Middle frontal gyrus (tissue), 1 donor: Measurements from ENCODE around the gene ATE1.
A peak's percentile ranks its signal among the peaks of the same experiment; 100 is the strongest.
"Not testable (repeated sequence)": the region's sequence is repeated elsewhere in the genome, so short reads cannot be mapped to it uniquely, and the experiment has no call there.

Experiments
- DNase-seq: peaks from one replicate; pipeline ENCODE4 v3.0.0-alpha.2; 2015; ENCODE audit warnings: low spot score; ENCODE audit errors: extremely low spot score

ATE1 gene

GRCh38 chr10:121927841-121928527, at the start of gene ATE1:
Gene ATE1 (minus strand): TSS chr10:121928031. CDS start chr10:121927949, 82 bp downstream.
- peak; percentile 91 for DNase-seq

GRCh38 chr10:121976607-121977006, 48.8 kb upstream of the ATE1 start:
- DNase-seq, result no peak

GRCh38 chr10:121975295-121976086, 47.7 kb upstream of the ATE1 start:
- DNase-seq, result no peak

GRCh38 chr10:121974535-121975294, 46.9 kb upstream of the ATE1 start, which contains the start of gene NSMCE4A:
Gene NSMCE4A (minus strand): TSS chr10:121975217. CDS start chr10:121975165, 52 bp downstream.
- DNase-seq, result peak; percentile 54

GRCh38 chr10:121974019-121974534, 46.2 kb upstream of the ATE1 start:
- DNase-seq, result no peak

- DNase-seq, result not testable (repeated sequence)
Observed at GRCh38 chr10:121969086-121969485, 41.3 kb upstream of the ATE1 start.

GRCh38 chr10:121965996-121966395, 38.2 kb upstream of the ATE1 start:
- DNase-seq, result no peak

GRCh38 chr10:121961456-121961855, 33.6 kb upstream of the ATE1 start:
- DNase-seq, result no peak

- no peak for DNase-seq
Observed at GRCh38 chr10:121959671-121960070, 31.8 kb upstream of the ATE1 start.

- DNase-seq, result no peak
Observed at GRCh38 chr10:121956111-121957061, 28.6 kb upstream of the ATE1 start.

- no peak for DNase-seq
Observed at GRCh38 chr10:121952226-121952625, 24.4 kb upstream of the ATE1 start.

- DNase-seq, result no peak
Observed at GRCh38 chr10:121949451-121949850, 21.6 kb upstream of the ATE1 start.

- no peak for DNase-seq
Observed at GRCh38 chr10:121949049-121949448, 21.2 kb upstream of the ATE1 start.

GRCh38 chr10:121947343-121948330, 19.8 kb upstream of the ATE1 start:
- no peak for DNase-seq

- DNase-seq, result no peak
Observed at GRCh38 chr10:121942749-121943416, 15.1 kb upstream of the ATE1 start.

- no peak for DNase-seq
Observed at GRCh38 chr10:121941532-121941931, 13.7 kb upstream of the ATE1 start.

GRCh38 chr10:121936295-121936694, 8.5 kb upstream of the ATE1 start:
- DNase-seq, result no peak

GRCh38 chr10:121935702-121936101, 7.9 kb upstream of the ATE1 start:
- DNase-seq, result no peak
